HG02763 (cell line): Measurements from ENCODE around the gene COL15A1.
A peak's percentile ranks its signal among the peaks of the same experiment; 100 is the strongest.

Experiments
- ATAC-seq: cut with Tn5 transposase; IDR thresholded peaks from one replicate; pipeline ENCODE4 v1.9.1; 2021; ENCODE audit warnings: mild to moderate bottlenecking, moderate library complexity; ENCODE audit not compliant: unreplicated experiment

The COL15A1 gene

GRCh38 chr9:99103901-99104458 lies 160.3 kb downstream of the COL15A1 start:
- ATAC-seq: no peak

GRCh38 chr9:99104459-99105151 lies 160.9 kb downstream of the COL15A1 start, which contains the start of gene TGFBR1:
Gene TGFBR1, plus strand, starts transcription at chr9:99105113. Its CDS starts 93 bp downstream, at chr9:99105206.
- peak; percentile 90 for ATAC-seq

- ATAC-seq: peak; percentile 57
Measured at GRCh38 chr9:99105152-99106043, 161.7 kb downstream of the COL15A1 start.

GRCh38 chr9:99106044-99106375 lies 162.3 kb downstream of the COL15A1 start:
- no peak for ATAC-seq

GRCh38 chr9:99107421-99107820 lies 163.7 kb downstream of the COL15A1 start:
- no peak for ATAC-seq

GRCh38 chr9:99108131-99108530 lies 164.4 kb downstream of the COL15A1 start:
- no peak for ATAC-seq

GRCh38 chr9:99109522-99109921 lies 165.8 kb downstream of the COL15A1 start:
- no peak for ATAC-seq

- no peak for ATAC-seq
Measured at GRCh38 chr9:99112750-99113413, 169.2 kb downstream of the COL15A1 start.

- no peak for ATAC-seq
Measured at GRCh38 chr9:99113414-99114048, 169.8 kb downstream of the COL15A1 start.

GRCh38 chr9:99114049-99114440 lies 170.3 kb downstream of the COL15A1 start:
- ATAC-seq: no peak

GRCh38 chr9:99114846-99115500 lies 171.3 kb downstream of the COL15A1 start:
- ATAC-seq: no peak

- ATAC-seq: no peak
Measured at GRCh38 chr9:99116003-99116411, 172.3 kb downstream of the COL15A1 start.

- peak; percentile 91 for ATAC-seq
Measured at GRCh38 chr9:99118782-99119466, 175.2 kb downstream of the COL15A1 start.

- no peak for ATAC-seq
Measured at GRCh38 chr9:99119976-99120655, 176.4 kb downstream of the COL15A1 start.
